Measurements from ENCODE around the gene SLC5A6. TPM values are rescaled to one million over a fixed set of nuclear protein-coding genes. Genes with fewer than 3 reads are reported as not detected.

Gene SLC5A6
- total RNA-seq, 2 experiments from 2014 or later = 34.9 to 37.7 TPM

DNA sequence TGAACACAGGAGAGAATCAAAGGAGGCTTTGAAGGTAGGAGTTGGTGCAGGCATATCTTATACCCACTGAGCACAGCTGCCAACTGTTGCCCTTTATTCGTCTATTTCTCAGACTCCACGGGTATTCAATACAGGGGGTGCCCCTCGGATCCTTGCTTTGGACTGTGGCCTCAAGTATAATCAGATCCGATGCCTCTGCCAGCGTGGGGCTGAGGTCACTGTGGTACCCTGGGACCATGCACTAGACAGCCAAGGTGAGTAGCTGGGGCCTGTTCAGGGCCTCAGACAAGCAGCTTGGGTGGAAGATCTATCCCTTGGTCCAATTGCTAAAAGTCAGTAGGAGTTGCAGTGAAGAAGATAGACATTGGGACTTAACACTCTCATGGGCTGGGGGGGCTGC is 10.3 kb upstream of the SLC5A6 start:
- no peak for DNase-seq
- Mint-ChIP-seq H3K4me3 (no peak overlapping the region), H3K4me1 (ENCODE audit: low read depth) (peaks cover 27% of the 10 kb centered on the region), H3K27ac (no peak overlapping the region), H3K36me3 (ENCODE audit: low read depth) (peaks cover 79% of the 10 kb centered on the region), H3K27me3 (no peaks in the 10 kb centered on the region), H3K9me3 (no peaks in the 10 kb centered on the region)
- TF ChIP-seq, protein P1, sequence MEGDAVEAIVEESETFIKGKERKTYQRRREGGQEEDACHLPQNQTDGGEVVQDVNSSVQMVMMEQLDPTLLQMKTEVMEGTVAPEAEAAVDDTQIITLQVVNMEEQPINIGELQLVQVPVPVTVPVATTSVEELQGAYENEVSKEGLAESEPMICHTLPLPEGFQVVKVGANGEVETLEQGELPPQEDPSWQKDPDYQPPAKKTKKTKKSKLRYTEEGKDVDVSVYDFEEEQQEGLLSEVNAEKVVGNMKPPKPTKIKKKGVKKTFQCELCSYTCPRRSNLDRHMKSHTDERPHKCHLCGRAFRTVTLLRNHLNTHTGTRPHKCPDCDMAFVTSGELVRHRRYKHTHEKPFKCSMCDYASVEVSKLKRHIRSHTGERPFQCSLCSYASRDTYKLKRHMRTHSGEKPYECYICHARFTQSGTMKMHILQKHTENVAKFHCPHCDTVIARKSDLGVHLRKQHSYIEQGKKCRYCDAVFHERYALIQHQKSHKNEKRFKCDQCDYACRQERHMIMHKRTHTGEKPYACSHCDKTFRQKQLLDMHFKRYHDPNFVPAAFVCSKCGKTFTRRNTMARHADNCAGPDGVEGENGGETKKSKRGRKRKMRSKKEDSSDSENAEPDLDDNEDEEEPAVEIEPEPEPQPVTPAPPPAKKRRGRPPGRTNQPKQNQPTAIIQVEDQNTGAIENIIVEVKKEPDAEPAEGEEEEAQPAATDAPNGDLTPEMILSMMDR (IDR thresholded peaks at IDR 0.05) = no peak
- POLR2A ChIA-PET = no interaction called here
- CTCF ChIA-PET = interaction anchor here (1.4 to 1.8 kb wide), 2 partner anchors 9 to 80 kb away, joined by 5 read pairs; no protein-coding TSS in a partner anchor
- no peak for ATAC-seq
- intact Hi-C loops (cut with micrococcal nuclease) = no loop called here

DNA sequence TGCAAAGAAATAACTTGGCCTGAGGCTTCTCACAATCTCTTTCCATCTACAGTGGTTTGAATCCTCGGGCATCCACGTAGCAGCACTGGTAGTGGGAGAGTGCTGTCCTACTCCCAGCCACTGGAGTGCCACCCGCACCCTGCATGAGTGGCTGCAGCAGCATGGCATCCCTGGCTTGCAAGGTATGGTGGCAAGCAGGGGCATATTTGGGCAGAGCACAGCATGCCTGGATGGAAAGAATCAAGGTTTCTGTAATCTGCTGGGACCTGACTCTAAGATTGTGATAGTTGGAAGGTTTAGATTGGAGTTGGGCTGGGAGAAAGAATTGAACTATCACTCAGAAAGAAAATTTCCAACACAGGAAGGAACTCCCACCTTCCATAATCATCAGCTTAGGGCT is 9.1 kb upstream of the SLC5A6 start:
- intact Hi-C loops (cut with micrococcal nuclease) = no loop called here
- H3K36me3 Mint-ChIP-seq (ENCODE audit: low read depth) = peaks cover 78% of the 10 kb centered on the region
- POLR2A ChIA-PET = no interaction called here
- CTCF ChIA-PET = interaction anchor here (1.8 kb wide), 1 partner anchor 10 kb away, joined by 5 read pairs; no protein-coding TSS in a partner anchor
- H3K4me1 Mint-ChIP-seq (ENCODE audit: low read depth) = peaks cover 36% of the 10 kb centered on the region
- no peak overlapping the region for H3K27ac Mint-ChIP-seq
- DNase-seq (no peak), ATAC-seq (no peak)
- no peaks in the 10 kb centered on the region for H3K27me3 Mint-ChIP-seq
- TF ChIP-seq, protein P1 (IDR thresholded peaks at IDR 0.05) = no peak
- H3K4me3 Mint-ChIP-seq = no peak overlapping the region
- H3K9me3 Mint-ChIP-seq = no peaks in the 10 kb centered on the region

DNA sequence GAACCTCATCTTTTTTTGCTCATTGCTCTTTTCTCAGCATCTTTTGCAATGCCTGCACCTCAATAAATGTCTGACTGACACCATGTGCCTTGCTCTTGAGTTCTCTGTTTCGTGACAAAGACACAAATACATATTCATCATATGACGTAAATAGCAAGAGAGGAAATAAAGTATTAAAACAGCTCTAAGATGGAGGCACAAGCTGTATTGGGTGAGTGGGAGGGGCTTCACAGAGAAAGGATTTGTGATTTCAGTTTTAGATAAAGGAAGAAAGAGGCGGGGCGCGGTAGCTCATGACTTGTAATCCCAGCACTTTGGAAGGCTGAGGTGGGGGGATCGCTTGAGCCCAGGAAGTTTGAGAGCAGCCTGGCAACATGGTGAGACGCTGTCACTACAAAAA is 8.0 kb upstream of the SLC5A6 start:
- H3K9me3 Mint-ChIP-seq = no peaks in the 10 kb centered on the region
- H3K27me3 Mint-ChIP-seq = no peaks in the 10 kb centered on the region
- peaks cover 41% of the 10 kb centered on the region for H3K4me1 Mint-ChIP-seq (ENCODE audit: low read depth)
- H3K36me3 Mint-ChIP-seq (ENCODE audit: low read depth) = peaks cover 78% of the 10 kb centered on the region
- ChIA-PET CTCF (interaction anchor here (0.6 to 2.2 kb wide), 5 partner anchors 9 to 83 kb away, joined by 3 to 7 read pairs (median 4); no protein-coding TSS in a partner anchor), POLR2A (interaction anchor here (0.7 to 3.8 kb wide), 6 partner anchors 10 to 170 kb away, joined by 3 to 10 read pairs (median 4); partner anchors contain the start of gene KHK)
- intact Hi-C loops (cut with micrococcal nuclease) = no loop called here
- ATAC-seq = no peak
- TF ChIP-seq, protein P1 (IDR thresholded peaks at IDR 0.05) = no peak
- DNase-seq = no peak
- peak overlapping the region; percentile 3 for H3K4me3 Mint-ChIP-seq
- no peak overlapping the region for H3K27ac Mint-ChIP-seq

DNA sequence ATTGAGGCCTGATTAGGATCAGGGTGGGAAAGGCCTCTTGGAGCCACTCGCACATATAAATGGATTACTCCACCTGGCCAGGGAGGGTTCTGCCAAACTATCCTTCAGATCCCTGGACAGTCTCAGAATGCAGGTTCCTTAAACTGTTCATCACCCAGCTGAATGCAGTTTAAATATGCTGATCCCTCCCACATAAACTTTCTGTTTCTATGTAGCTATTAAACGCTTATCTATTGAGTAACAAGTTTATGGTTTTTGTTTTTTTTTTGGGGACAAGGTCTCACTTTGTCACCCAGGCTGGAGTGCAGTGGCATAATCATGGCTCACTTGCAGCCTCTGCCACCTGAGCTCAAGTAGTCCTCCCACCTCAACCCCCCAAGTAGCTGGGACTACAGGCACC is 7.0 kb upstream of the SLC5A6 start:
- Mint-ChIP-seq H3K4me3 (peak overlapping the region; percentile 93), H3K36me3 (ENCODE audit: low read depth) (peaks cover 70% of the 10 kb centered on the region)
- POLR2A ChIA-PET = interaction anchor here (1.2 to 3.8 kb wide), 4 partner anchors 13 to 169 kb away, joined by 3 to 10 read pairs (median 5); no protein-coding TSS in a partner anchor

DNA sequence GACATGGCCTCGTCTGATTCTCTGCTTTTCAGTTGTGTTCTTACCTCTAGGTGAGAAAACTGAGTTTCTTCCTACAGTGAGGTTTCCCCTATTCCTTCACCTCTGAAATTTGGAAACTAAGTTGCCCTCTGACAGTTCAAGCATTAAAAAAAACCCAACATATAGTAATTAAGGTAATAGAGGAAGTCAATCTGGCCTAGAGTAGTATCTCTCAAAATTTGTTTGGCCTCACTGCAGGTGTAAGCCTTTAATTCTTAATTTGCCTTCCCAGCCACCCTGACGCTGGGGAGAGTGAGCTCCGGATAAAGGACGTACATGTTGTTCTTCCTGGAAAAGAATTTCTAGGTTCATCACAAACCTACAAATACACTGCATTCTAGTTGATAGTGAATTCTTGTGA is 6.5 kb upstream of the SLC5A6 start:
- Mint-ChIP-seq H3K36me3 (ENCODE audit: low read depth) (peaks cover 70% of the 10 kb centered on the region), H3K9me3 (no peaks in the 10 kb centered on the region), H3K27me3 (no peaks in the 10 kb centered on the region), H3K4me3 (peak overlapping the region; percentile 93), H3K27ac (peak overlapping the region; percentile 48), H3K4me1 (ENCODE audit: low read depth) (peaks cover 47% of the 10 kb centered on the region)
- TF ChIP-seq, protein P1 (IDR thresholded peaks at IDR 0.05) = no peak
- DNase-seq = no peak
- POLR2A ChIA-PET = interaction anchor here (0.6 to 3.8 kb wide), 6 partner anchors 23 to 168 kb away, joined by 3 to 10 read pairs (median 4); no protein-coding TSS in a partner anchor
- no peak for ATAC-seq
- intact Hi-C loops (cut with micrococcal nuclease) = loop anchor here (10.0 kb wide), 1 partner anchor 124 kb away; no protein-coding TSS in a partner anchor
- CTCF ChIA-PET = interaction anchor here (0.8 to 2.2 kb wide), 4 partner anchors 36 to 84 kb away, joined by 3 to 7 read pairs (median 4); no protein-coding TSS in a partner anchor

More for the DNA sequence above, 7.0 kb upstream of the SLC5A6 start:
- H3K27ac Mint-ChIP-seq = no peak overlapping the region
- no peaks in the 10 kb centered on the region for H3K9me3 Mint-ChIP-seq
- no peaks in the 10 kb centered on the region for H3K27me3 Mint-ChIP-seq
- intact Hi-C loops (cut with micrococcal nuclease) = loop anchor here (10.0 kb wide), 1 partner anchor 124 kb away; no protein-coding TSS in a partner anchor
- peaks cover 44% of the 10 kb centered on the region for H3K4me1 Mint-ChIP-seq (ENCODE audit: low read depth)
- ATAC-seq = no peak
- no peak for DNase-seq
- CTCF ChIA-PET = interaction anchor here (0.8 to 2.2 kb wide), 6 partner anchors 8 to 84 kb away, joined by 3 to 7 read pairs (median 4); no protein-coding TSS in a partner anchor
- TF ChIP-seq, protein P1 (IDR thresholded peaks at IDR 0.05) = no peak
